ENCODE data around the gene TTC12.

DNA sequence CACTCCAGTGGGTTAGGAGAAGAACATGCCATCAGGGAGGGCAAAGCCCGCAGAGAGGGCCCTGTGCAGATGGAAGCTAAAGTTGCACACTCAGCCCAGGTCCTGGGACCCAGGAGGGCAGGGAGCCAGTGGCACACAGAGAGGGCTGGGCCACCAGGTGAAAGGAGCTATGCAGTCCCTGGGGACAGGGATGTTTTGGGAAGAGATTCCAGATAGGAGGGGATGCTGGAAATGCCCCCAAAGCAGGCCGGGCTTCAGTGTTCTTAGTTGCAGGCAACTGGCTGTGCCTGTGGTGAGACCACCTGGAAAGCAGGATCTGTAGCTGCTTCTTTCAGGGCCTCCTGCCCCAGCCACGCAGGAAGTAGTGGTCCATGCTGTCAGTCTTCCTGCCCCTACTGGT lies 92.8 kb downstream of the TTC12 start:
- TF ChIP-seq POLR2AphosphoS5 (IDR thresholded peaks at IDR 0.05; ENCODE audit: borderline replicate concordance, low read depth, low read length), result no peak
- TF ChIP-seq EZH2 (IDR thresholded peaks at IDR 0.05), result no peak
- no peak for TF ChIP-seq FOXP2 (optimal IDR thresholded peaks at IDR 0.05; ENCODE audit: control extremely low read depth, extremely low read length, insufficient read depth)
